ENCODE results near the gene KRTAP10-12.
A peak's percentile ranks its signal among the peaks of the same experiment; 100 is the strongest.

KRTAP10-12 gene

GRCh38 chr21:44723177-44724131, 26.5 kb downstream of the KRTAP10-12 start:
- Mint-ChIP-seq H3K36me3 (ENCODE audit: low read depth) (no peaks in the 10 kb centered on the region), H3K9me3 (no peaks in the 10 kb centered on the region), H3K4me1 (peaks cover 41% of the 10 kb centered on the region), H3K27ac (peak overlapping the region; percentile 96), H3K4me3 (peak overlapping the region; percentile 72), H3K27me3 (ENCODE audit: low read depth, poor library complexity) (peaks cover 29% of the 10 kb centered on the region)
- DNase-seq = peak; percentile 76
- TF ChIP-seq, protein P1, sequence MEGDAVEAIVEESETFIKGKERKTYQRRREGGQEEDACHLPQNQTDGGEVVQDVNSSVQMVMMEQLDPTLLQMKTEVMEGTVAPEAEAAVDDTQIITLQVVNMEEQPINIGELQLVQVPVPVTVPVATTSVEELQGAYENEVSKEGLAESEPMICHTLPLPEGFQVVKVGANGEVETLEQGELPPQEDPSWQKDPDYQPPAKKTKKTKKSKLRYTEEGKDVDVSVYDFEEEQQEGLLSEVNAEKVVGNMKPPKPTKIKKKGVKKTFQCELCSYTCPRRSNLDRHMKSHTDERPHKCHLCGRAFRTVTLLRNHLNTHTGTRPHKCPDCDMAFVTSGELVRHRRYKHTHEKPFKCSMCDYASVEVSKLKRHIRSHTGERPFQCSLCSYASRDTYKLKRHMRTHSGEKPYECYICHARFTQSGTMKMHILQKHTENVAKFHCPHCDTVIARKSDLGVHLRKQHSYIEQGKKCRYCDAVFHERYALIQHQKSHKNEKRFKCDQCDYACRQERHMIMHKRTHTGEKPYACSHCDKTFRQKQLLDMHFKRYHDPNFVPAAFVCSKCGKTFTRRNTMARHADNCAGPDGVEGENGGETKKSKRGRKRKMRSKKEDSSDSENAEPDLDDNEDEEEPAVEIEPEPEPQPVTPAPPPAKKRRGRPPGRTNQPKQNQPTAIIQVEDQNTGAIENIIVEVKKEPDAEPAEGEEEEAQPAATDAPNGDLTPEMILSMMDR (IDR thresholded peaks at IDR 0.05) = no peak

- peaks cover 41% of the 10 kb centered on the region for H3K4me1 Mint-ChIP-seq
- peak overlapping the region; percentile 59 for H3K27ac Mint-ChIP-seq
- H3K4me3 Mint-ChIP-seq = no peak overlapping the region
- peaks cover 25% of the 10 kb centered on the region for H3K27me3 Mint-ChIP-seq (ENCODE audit: low read depth, poor library complexity)
- no peaks in the 10 kb centered on the region for H3K36me3 Mint-ChIP-seq (ENCODE audit: low read depth)
- H3K9me3 Mint-ChIP-seq = no peaks in the 10 kb centered on the region
- no peak for DNase-seq
- TF ChIP-seq, protein P1 (IDR thresholded peaks at IDR 0.05) = no peak
Observed at GRCh38 chr21:44724196-44724595, 27.2 kb downstream of the KRTAP10-12 start.

DNA sequence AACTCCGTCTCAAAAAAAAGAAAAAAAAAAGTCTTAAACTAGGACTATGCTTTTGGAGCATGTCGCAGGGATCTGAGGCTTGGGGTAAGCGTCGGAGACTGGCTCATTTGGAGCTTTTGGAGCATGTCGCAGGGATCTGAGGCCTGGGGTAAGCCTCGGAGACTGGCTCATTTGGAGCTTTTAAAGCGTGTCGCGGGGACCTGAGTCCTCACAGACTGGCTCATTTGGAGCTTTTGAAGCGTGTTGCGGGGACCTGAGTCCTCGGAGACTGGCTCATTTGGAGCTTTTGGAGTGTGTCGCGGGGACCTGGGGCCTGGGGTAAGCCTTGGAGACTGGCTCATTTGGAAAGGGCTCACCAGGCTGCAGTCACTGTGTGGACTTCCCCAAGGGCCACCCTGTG, 28.0 kb downstream of the KRTAP10-12 start:
- TF ChIP-seq, protein P1 (IDR thresholded peaks at IDR 0.05) = no peak
- Mint-ChIP-seq H3K27me3 (ENCODE audit: low read depth, poor library complexity) (peaks cover 26% of the 10 kb centered on the region), H3K27ac (no peak overlapping the region), H3K4me1 (peaks cover 45% of the 10 kb centered on the region), H3K4me3 (no peak overlapping the region), H3K36me3 (ENCODE audit: low read depth) (no peaks in the 10 kb centered on the region), H3K9me3 (peaks cover under 1% of the 10 kb centered on the region)
- no peak for DNase-seq

DNA sequence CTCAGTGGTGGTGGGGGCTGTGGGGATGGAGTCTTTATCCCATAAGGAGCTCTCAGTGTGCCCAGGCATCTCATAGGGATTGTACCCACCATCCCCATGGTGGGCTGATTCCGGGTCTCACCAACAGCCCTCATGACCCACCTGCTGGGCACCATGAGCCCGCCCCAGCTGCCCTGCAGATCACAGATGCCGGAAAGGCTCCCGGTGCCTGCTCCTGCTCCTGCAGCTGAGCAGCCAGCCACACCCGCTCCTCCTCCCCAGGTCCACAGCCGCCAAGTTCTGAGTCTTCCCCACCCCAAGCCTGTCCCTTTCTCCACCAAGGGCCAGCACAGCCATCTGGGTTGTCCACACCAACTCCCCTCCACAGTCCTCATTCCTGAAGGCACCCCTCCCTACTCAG, 29.9 kb downstream of the KRTAP10-12 start:
- Mint-ChIP-seq H3K27me3 (ENCODE audit: low read depth, poor library complexity) (peaks cover 35% of the 10 kb centered on the region), H3K4me3 (no peak overlapping the region), H3K9me3 (peaks cover 17% of the 10 kb centered on the region), H3K36me3 (ENCODE audit: low read depth) (peaks cover 11% of the 10 kb centered on the region), H3K27ac (no peak overlapping the region), H3K4me1 (peaks cover 47% of the 10 kb centered on the region)
- TF ChIP-seq, protein P1 (IDR thresholded peaks at IDR 0.05) = no peak
- DNase-seq = no peak

DNA sequence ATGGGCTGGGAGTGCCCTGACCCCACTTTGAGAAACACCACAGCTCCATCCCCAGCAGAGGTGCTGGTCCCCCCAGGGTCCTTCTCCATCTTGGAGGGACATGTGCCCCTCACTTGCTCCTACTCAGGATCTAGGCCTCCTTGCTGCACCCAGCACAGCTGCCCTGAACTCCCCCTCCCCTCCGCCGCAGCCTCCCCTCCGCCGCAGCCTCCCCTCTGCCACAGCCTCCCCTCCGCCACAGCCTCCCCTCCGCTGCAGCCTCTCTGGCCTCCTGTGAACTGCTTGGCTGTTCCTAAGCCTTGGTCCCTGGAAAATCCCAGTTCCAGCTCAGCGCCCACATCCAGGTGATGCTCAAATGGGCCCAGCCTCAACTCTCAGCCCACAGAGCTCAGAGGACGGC, 30.3 kb downstream of the KRTAP10-12 start:
- Mint-ChIP-seq H3K4me3 (no peak overlapping the region), H3K27me3 (ENCODE audit: low read depth, poor library complexity) (peaks cover 35% of the 10 kb centered on the region), H3K36me3 (ENCODE audit: low read depth) (peaks cover 11% of the 10 kb centered on the region), H3K27ac (no peak overlapping the region), H3K9me3 (peaks cover 20% of the 10 kb centered on the region), H3K4me1 (peaks cover 47% of the 10 kb centered on the region)
- no peak for DNase-seq
- TF ChIP-seq, protein P1 (IDR thresholded peaks at IDR 0.05) = no peak

Data from nephron progenitor cell (in vitro differentiated cells).